Coronary artery (tissue), 2 donors: Measurements from ENCODE around the gene FBXO42.
A peak's percentile ranks its signal among the peaks of the same experiment; 100 is the strongest.

ENCODE experiments used
- DNase-seq: peaks from one replicate; pipeline ENCODE4 v3.0.0-alpha.2; 2017; ENCODE audit warnings: low spot score
- H3K27ac ChIP-seq, 2 donors: fragments of 200-600 bp; sonication (generic); one replicate each; pipeline ENCODE4 v1.5.1; 2016 to 2019
- H3K4me3 ChIP-seq: fragments of 200-600 bp; sonication (generic); 2 replicates; pipeline ENCODE4 v1.5.1; 2016; ENCODE audit warnings: mild to moderate bottlenecking, moderate library complexity
- TF ChIP-seq, protein P1 (sequence below): fragments of 200-600 bp; sonication (generic); IDR thresholded peaks from one replicate; pipeline ENCODE4 v1.5.1; 2019; ENCODE audit warnings: antibody characterized with exemption

The FBXO42 gene

DNA sequence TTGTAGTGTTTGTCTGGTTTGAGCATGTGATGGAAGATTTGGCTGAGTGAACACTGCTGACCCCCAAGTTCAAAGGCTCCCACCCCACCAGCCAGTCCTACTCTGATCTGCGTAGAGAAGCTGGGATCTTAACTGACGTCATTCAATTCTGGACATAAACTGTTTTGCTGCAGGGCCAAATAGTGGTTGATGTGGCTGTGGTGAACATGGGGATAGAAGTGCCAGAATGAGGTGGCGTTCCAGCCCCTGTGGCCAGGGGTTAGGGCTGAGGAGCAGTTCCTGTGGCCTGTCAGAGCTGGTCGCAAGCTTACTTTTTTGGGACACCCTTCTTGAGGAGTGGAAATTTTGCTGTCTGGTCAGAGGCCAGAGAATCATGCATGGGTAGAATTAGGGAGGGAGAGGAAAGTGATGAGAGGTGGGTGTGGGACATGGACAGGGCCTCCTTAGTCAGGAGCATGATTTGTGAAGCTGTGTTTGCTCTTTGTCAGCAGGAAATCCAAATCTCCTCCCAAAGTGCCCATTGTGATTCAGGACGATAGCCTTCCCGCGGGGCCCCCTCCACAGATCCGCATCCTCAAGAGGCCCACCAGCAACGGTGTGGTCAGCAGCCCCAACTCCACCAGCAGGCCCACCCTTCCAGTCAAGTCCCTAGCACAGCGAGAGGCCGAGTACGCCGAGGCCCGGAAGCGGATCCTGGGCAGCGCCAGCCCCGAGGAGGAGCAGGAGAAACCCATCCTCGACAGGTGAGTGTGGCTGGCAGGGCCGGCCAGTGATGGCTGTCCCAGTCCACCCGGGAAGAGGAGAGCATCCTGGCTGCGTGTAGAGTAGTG is 40.7 kb upstream of the FBXO42 start:
- DNase-seq: no peak
- Histone ChIP-seq H3K4me3 (peak overlapping the region; percentile 24), H3K27ac (peak overlapping the region in 1 of 2 donors; percentile 60)
- TF ChIP-seq, protein P1, sequence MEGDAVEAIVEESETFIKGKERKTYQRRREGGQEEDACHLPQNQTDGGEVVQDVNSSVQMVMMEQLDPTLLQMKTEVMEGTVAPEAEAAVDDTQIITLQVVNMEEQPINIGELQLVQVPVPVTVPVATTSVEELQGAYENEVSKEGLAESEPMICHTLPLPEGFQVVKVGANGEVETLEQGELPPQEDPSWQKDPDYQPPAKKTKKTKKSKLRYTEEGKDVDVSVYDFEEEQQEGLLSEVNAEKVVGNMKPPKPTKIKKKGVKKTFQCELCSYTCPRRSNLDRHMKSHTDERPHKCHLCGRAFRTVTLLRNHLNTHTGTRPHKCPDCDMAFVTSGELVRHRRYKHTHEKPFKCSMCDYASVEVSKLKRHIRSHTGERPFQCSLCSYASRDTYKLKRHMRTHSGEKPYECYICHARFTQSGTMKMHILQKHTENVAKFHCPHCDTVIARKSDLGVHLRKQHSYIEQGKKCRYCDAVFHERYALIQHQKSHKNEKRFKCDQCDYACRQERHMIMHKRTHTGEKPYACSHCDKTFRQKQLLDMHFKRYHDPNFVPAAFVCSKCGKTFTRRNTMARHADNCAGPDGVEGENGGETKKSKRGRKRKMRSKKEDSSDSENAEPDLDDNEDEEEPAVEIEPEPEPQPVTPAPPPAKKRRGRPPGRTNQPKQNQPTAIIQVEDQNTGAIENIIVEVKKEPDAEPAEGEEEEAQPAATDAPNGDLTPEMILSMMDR: no peak

DNA sequence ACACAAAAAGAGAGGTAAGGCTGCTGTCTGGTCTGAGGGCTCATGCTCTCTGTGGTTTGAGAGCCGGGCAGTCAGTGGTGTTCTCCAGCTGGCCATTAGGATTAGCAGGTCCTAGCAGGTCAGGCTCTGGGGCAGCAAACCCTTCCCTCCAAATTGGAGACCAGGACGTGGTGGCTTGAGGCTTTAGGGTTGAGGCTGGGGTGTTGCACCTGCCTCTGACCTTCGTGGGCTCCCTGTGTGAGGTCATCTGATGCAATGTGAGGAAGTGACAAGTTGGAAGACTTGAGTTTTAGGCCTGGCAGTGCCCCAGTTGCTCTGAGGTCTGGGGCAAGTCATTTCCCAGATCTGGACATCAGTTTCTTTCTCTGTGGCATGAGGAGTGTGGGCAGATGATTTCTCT is 39.1 kb upstream of the FBXO42 start:
- TF ChIP-seq, protein P1: no peak
- no peak overlapping the region for H3K27ac ChIP-seq
- DNase-seq: no peak

DNA sequence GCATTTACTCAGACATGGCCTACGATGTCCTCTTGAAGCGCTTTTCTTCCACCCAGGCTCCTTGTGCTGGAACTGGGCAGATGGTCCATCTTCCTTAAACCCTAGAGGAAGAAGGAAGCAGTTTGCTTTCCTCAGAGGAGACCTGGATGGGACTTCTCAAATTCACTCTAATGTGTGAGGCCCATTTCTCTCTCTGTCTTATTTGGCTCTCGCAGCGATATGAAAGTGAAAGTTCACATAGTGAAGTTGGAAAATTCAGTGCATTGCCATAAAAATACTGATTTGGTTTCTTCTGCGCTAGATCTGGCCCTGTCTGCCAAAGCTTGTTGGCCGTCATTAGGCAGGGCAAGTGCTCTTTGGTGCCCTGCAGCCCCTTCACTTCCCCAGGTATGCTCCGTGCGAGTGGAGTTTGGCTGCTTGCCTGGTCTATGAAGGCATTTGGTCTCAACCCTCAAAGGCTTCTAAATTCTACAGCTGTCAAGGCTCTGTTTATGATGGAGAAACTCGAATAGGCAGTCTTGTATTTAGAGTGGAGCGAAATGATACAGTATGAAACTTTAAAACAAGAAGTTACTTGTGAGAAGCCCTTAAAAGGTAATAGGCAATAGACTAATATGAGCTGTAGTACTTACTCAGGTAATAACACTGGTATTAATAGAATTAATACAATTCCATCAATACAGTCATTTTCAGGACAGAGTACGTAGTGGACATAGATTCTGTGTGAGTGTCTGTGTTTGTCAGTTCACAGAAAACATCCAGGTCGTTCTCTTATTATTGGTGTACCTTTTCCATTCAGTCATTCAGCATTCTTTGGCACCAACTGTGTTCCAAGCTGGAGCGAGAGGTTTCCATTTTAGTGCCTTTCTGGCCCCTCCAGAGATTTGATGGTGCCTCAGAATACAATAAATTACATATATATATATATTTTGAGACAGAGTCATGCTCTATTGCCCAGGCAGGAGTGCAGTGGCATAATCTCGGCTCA is 35.2 kb upstream of the FBXO42 start:
- no peak for DNase-seq

More for the DNA sequence above, 39.1 kb upstream of the FBXO42 start:
- peak overlapping the region; percentile 11 for H3K4me3 ChIP-seq

DNA sequence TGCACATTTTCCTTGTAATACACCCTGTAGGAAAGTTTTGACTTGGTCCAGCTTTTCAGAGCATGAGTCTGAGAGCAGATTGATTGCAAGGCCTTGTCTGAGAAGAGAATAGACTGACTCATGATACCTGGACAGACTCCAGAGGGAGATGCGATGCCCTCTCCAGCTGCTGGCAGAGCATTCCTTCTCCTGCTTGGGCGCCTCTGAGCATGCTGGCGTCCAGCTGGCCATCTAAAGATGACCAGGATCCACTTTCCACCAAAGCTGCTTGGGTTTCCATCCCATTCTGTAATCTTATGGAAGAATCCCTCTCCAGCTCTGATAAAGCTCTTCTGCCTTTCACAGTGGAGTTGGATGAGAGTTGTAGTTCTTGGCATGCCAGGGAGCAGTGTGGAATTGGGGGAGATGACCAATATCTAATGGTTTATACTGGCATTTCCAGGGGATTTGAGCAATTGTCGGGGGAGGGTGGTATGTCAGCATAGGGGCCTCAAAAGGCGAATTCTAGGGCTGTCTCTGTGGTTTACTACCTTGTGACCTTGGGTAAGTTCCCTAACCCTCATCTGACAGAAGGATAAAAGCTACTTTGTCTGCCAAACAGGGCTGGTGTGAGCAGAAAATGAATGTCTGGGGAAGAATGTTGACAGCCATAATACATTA is 34.3 kb upstream of the FBXO42 start:
- H3K27ac ChIP-seq: peak overlapping the region; percentile 64 to 89
- H3K4me3 ChIP-seq: peak overlapping the region; percentile 63
- TF ChIP-seq, protein P1: no peak
- no peak for DNase-seq

More for the DNA sequence above, 35.2 kb upstream of the FBXO42 start:
- TF ChIP-seq, protein P1: no peak
- Histone ChIP-seq H3K27ac (peak overlapping the region; percentile 64 to 89), H3K4me3 (peak overlapping the region; percentile 63)

DNA sequence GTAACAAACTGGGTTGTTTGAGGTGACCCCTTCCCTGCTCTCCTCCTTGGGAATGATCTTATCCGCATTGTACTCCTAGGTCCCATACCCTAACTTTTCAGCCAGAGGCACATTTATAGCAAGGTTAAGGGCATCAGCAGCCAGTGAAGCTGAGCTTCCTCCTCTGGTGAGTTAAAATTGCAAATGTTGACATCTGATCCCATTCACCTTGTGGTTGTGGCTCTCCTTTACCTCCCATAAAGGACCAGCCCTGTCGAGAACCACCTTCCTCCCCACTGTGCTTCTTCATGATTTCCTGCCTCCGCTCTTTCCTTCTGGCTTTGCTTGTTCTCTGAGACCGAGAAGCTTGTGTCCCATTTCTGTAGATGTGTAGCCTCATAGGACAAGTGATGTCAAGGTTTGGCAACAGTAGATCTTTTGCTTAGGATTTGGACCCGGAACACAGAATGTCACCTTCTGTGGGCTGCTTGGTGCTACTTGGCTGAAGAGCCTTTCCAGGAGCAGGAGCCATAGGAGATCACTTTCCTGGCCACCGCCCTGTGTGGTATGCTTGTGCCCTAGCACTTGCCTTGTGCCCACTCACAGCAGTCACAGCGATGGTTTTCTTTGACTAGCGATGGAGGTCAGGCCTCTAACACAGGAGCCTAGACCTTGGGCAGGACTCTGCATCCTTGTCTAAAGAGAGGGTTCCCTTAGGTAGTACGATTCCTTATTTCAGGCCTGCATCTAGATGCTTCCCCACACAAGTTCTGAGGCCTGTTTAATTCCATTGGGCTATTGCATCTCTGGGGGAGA is 33.6 kb upstream of the FBXO42 start:
- peak overlapping the region; percentile 64 to 89 for H3K27ac ChIP-seq
- TF ChIP-seq, protein P1: no peak
- DNase-seq: no peak
- peak overlapping the region; percentile 63 for H3K4me3 ChIP-seq

DNA sequence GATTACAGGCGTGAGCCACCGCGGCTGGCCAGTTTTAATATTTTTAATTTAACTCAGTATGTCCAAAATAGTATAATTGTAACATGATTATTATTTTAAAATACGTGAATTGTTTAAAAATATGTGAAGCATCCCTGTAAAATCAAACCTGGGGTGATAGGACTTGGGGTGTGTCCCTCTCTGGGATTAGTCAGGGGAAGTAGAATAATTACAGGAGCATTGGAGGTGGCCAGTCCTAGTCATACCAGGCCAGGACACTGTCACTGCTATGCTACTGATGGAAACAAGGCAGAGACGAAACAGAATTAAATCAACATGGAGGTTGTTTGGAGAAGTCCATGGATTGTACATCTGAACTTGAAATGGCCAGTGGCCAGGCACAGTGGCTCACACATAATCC is 31.6 kb upstream of the FBXO42 start:
- no peak for DNase-seq
- no peak overlapping the region for H3K4me3 ChIP-seq

More for the DNA sequence above, 31.6 kb upstream of the FBXO42 start:
- TF ChIP-seq, protein P1: no peak
- H3K27ac ChIP-seq: no peak overlapping the region
